ENCODE results near the gene PROCA1. TPM values are rescaled to one million over a fixed set of nuclear protein-coding genes. Genes with fewer than 3 reads are reported as not detected.
A peak's percentile ranks its signal among the peaks of the same experiment; 100 is the strongest.

Gene PROCA1
- total RNA-seq, 2 experiments from 2014 or later: 4.5 to 4.6 TPM

- Histone ChIP-seq H3K9me3 (ENCODE audit: low read length) (no peaks in the 10 kb centered on the region), H3K4me3 (ENCODE audit: low read depth, low read length, poor library complexity, severe bottlenecking) (peak overlapping the region; percentile 69), H3K4me2 (ENCODE audit: low read length) (peak overlapping the region; percentile 96), H4K20me1 (ENCODE audit: insufficient read depth, low read length) (peaks cover 4% of the 10 kb centered on the region; the same call in 1 of the 2 replicates), H2AFZ (ENCODE audit: low read length) (peak overlapping the region; percentile 63), H3K36me3 (ENCODE audit: insufficient read depth, low read length) (peaks cover 40% of the 10 kb centered on the region), H3K27ac (ENCODE audit: low read depth, low read length, poor library complexity, severe bottlenecking) (peak overlapping the region; percentile 94), H3K79me2 (ENCODE audit: insufficient read depth, low read depth, low read length) (peaks cover 14% of the 10 kb centered on the region; the same call in 1 of the 2 replicates), H3K9me2 (ENCODE audit: insufficient read depth, low read length) (no peaks in the 10 kb centered on the region), H3K4me1 (ENCODE audit: insufficient read depth, low read length, poor library complexity, severe bottlenecking) (peaks cover 73% of the 10 kb centered on the region)
- intact Hi-C loops (cut with micrococcal nuclease; ENCODE audit: unreplicated experiment): loop anchor here (1.0 to 5.0 kb wide), 4 partner anchors 23 to 226 kb away; no protein-coding TSS in a partner anchor
- BruUV-seq (replicated peaks): no TSS peak
- TF ChIP-seq, protein P1, sequence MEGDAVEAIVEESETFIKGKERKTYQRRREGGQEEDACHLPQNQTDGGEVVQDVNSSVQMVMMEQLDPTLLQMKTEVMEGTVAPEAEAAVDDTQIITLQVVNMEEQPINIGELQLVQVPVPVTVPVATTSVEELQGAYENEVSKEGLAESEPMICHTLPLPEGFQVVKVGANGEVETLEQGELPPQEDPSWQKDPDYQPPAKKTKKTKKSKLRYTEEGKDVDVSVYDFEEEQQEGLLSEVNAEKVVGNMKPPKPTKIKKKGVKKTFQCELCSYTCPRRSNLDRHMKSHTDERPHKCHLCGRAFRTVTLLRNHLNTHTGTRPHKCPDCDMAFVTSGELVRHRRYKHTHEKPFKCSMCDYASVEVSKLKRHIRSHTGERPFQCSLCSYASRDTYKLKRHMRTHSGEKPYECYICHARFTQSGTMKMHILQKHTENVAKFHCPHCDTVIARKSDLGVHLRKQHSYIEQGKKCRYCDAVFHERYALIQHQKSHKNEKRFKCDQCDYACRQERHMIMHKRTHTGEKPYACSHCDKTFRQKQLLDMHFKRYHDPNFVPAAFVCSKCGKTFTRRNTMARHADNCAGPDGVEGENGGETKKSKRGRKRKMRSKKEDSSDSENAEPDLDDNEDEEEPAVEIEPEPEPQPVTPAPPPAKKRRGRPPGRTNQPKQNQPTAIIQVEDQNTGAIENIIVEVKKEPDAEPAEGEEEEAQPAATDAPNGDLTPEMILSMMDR (conservative IDR thresholded peaks at IDR 0.05; ENCODE audit: low read length): peak; percentile 99
- no peak for TF ChIP-seq EZH2phosphoT487 (IDR thresholded peaks at IDR 0.05; ENCODE audit: borderline replicate concordance, low read depth, low read length)
- CTCF ChIA-PET (ENCODE audit: unreplicated experiment): interaction anchor here (0.5 to 3.5 kb wide), 10 partner anchors 12 to 227 kb away, joined by 3 to 27 read pairs (median 4); no protein-coding TSS in a partner anchor
- POLR2A ChIA-PET: interaction anchor here (0.6 to 4.1 kb wide), 9 partner anchors 14 to 82 kb away, joined by 3 to 56 read pairs (median 6); partner anchors contain the start of gene PROCA1
- peak; percentile 95 for DNase-seq (ENCODE audit: low spot score)
These were observed 15.2 kb upstream of the PROCA1 start for GRCh38 chr17:28726627-28727491.

GRCh38 chr17:28726226-28726626, 14.5 kb upstream of the PROCA1 start, which contains the start of gene TLCD1:
TLCD1 (minus strand) TSS chr17:28726233; CDS start chr17:28726097, 136 bp downstream.
- intact Hi-C loops (cut with micrococcal nuclease; ENCODE audit: unreplicated experiment): loop anchor here (1.0 to 5.0 kb wide), 3 partner anchors 36 to 227 kb away; no protein-coding TSS in a partner anchor
- ChIA-PET POLR2A (interaction anchor here (0.8 to 4.1 kb wide), 5 partner anchors 15 to 31 kb away, joined by 3 to 56 read pairs (median 6); no protein-coding TSS in a partner anchor), CTCF (ENCODE audit: unreplicated experiment) (interaction anchor here (0.5 to 3.5 kb wide), 7 partner anchors 13 to 227 kb away, joined by 3 to 27 read pairs (median 4); no protein-coding TSS in a partner anchor)
- H2AFZ ChIP-seq (ENCODE audit: low read length): peak within 1 kb of the TSS; percentile 63; the same call in 1 of the 2 replicates
- no peak for DNase-seq (ENCODE audit: low spot score)
- H3K4me1 ChIP-seq (ENCODE audit: insufficient read depth, low read length, poor library complexity, severe bottlenecking): peaks cover 76% of the 10 kb centered on the region
- peak within 1 kb of the TSS; percentile 69 for H3K4me3 ChIP-seq (ENCODE audit: low read depth, low read length, poor library complexity, severe bottlenecking)
- TF ChIP-seq EZH2phosphoT487 (IDR thresholded peaks at IDR 0.05; ENCODE audit: borderline replicate concordance, low read depth, low read length): no peak
- TF ChIP-seq, protein P1 (conservative IDR thresholded peaks at IDR 0.05; ENCODE audit: low read length): no peak
- peaks cover 47% of the 10 kb centered on the region for H3K36me3 ChIP-seq (ENCODE audit: insufficient read depth, low read length)
- H3K9me2 ChIP-seq (ENCODE audit: insufficient read depth, low read length): no peaks in the 10 kb centered on the region
- peaks cover 21% of the 10 kb centered on the region for H3K79me2 ChIP-seq (ENCODE audit: insufficient read depth, low read depth, low read length)
- BruUV-seq (replicated peaks): no TSS peak
- H3K27ac ChIP-seq (ENCODE audit: low read depth, low read length, poor library complexity, severe bottlenecking): peak within 1 kb of the TSS; percentile 94
- H3K9me3 ChIP-seq (ENCODE audit: low read length): no peaks in the 10 kb centered on the region
- peak within 1 kb of the TSS; percentile 96 for H3K4me2 ChIP-seq (ENCODE audit: low read length)
- H4K20me1 ChIP-seq (ENCODE audit: insufficient read depth, low read length): peaks cover 9% of the 10 kb centered on the region; the same call in 1 of the 2 replicates

Measured in OCI-LY7 (cell line).